OCI-LY3 (cell line): Measurements from ENCODE around the gene AKAP7.

ENCODE experiments used
- EZH2phosphoT487 ChIP-seq: fragments of 200-600 bp; shearing (Covaris generic); IDR thresholded peaks from 2 replicates; pipeline ENCODE4 v1.6.1; 2018; ENCODE audit warnings: antibody characterized with exemption, mixed run types, low read depth
- TF ChIP-seq, protein P1 (sequence below): fragments of 200-600, 300-600 bp; sonication (generic); IDR thresholded peaks from 2 replicates; pipeline ENCODE4 v1.5.1; 2014; ENCODE audit warnings: antibody characterized with exemption, low read length, low read depth

GRCh38 chr6:131175564-131175963 lies 40.3 kb downstream of the AKAP7 start:
- TF ChIP-seq, protein P1, sequence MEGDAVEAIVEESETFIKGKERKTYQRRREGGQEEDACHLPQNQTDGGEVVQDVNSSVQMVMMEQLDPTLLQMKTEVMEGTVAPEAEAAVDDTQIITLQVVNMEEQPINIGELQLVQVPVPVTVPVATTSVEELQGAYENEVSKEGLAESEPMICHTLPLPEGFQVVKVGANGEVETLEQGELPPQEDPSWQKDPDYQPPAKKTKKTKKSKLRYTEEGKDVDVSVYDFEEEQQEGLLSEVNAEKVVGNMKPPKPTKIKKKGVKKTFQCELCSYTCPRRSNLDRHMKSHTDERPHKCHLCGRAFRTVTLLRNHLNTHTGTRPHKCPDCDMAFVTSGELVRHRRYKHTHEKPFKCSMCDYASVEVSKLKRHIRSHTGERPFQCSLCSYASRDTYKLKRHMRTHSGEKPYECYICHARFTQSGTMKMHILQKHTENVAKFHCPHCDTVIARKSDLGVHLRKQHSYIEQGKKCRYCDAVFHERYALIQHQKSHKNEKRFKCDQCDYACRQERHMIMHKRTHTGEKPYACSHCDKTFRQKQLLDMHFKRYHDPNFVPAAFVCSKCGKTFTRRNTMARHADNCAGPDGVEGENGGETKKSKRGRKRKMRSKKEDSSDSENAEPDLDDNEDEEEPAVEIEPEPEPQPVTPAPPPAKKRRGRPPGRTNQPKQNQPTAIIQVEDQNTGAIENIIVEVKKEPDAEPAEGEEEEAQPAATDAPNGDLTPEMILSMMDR = no peak
- TF ChIP-seq EZH2phosphoT487 = no peak
